ENCODE results near the gene SIRT2.
A peak's percentile ranks its signal among the peaks of the same experiment; 100 is the strongest.
"Not testable (repeated sequence)": the region's sequence is repeated elsewhere in the genome, so short reads cannot be mapped to it uniquely, and the experiment has no call there.

The SIRT2 gene

GRCh38 chr19:38862321-38863059 is 36.9 kb downstream of the SIRT2 start:
- DNase-seq: peak; percentile 69 to 82

- DNase-seq: no peak
These were observed 38.0 kb downstream of the SIRT2 start for GRCh38 chr19:38861368-38861767.

- DNase-seq: not testable (repeated sequence)
These were observed 39.7 kb downstream of the SIRT2 start for GRCh38 chr19:38859631-38860204.

- DNase-seq: no peak
These were observed 42.6 kb downstream of the SIRT2 start for GRCh38 chr19:38856813-38857212.

- not testable (repeated sequence) for DNase-seq
These were observed 43.7 kb downstream of the SIRT2 start for GRCh38 chr19:38855751-38856150.

DNA sequence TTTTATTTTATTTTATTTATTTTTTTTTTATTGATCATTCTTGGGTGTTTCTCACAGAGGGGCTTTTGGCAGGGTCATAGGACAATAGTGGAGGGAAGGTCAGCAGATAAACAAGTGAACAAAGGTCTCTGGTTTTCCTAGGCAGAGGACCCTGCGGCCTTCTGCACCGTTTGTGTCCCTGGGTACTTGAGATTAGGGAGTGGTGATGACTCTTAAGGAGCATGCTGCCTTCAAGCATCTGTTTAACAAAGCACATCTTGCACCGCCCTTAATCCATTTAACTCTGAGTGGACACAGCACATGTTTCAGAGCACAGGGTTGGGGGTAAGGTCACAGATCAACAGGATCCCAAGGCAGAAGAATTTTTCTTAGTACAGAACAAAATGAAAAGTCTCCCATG is 44.5 kb downstream of the SIRT2 start:
- DNase-seq: not testable (repeated sequence)

DNA sequence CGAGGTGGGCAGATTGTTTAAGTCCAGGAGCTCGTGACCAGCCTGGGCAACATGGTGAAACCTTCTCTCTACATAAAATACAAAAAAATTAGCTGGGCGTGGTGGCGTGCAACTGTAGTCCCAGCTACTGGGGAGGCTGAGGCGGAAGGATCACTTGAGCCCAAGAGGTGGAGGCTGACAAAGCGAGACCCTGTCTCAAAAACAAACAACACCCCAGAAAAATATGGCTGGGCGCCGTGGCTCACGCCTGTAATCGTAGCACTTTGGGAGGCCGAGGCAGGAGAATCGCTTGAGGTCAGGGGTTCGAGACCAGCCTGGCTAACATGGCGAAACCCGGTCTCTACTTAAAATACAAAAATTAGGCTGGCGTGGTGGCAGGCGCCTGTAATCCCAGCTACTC is 46.2 kb downstream of the SIRT2 start:
- DNase-seq: no peak

DNA sequence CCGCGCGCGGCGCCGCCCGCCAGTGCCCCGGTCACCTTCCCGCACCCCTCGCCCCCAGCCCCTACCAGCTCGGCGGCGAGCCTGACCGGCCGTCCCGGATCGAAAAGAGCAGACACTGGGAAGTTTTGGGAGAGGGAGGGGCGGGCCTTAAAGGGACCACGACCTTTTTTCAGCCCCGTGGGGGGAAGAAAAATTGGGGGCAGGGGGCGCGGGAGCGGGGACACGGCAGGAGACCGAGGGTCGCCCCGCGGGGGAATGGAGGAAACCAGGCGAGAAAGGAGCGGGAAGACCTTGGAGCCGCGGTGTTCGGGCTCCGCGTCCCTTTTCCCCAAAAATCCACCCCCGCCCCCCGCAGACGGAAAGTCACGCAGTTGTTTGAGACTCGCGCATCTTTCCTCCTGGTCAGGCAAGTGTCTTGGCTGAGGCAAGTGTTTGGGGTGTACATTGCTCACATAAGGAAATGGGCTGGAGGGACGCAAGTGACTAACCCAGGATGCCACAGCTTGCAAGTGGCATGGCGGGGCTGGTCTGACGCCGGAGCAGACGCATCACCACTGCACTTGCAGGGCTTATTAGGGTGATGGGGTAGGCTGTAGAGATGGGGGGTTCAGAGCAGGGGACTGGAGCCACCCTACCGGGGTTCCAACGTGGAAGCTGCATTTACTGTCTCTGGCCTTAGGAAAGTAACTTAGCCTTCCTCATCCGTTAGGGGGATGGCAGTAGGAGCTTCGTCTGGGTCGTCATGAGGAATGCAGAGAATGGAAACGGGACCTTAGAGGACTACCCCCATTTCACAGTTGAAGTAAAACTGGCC is 47.0 kb downstream of the SIRT2 start:
- no peak for DNase-seq

- peak; percentile 33 to 93 for DNase-seq
These were observed 47.7 kb downstream of the SIRT2 start for GRCh38 chr19:38851622-38852230.

GRCh38 chr19:38850976-38851621 is 48.3 kb downstream of the SIRT2 start:
- no peak for DNase-seq

GRCh38 chr19:38850436-38850975 is 48.9 kb downstream of the SIRT2 start:
- DNase-seq: peak in 1 of 2 experiments; percentile 100

DNA sequence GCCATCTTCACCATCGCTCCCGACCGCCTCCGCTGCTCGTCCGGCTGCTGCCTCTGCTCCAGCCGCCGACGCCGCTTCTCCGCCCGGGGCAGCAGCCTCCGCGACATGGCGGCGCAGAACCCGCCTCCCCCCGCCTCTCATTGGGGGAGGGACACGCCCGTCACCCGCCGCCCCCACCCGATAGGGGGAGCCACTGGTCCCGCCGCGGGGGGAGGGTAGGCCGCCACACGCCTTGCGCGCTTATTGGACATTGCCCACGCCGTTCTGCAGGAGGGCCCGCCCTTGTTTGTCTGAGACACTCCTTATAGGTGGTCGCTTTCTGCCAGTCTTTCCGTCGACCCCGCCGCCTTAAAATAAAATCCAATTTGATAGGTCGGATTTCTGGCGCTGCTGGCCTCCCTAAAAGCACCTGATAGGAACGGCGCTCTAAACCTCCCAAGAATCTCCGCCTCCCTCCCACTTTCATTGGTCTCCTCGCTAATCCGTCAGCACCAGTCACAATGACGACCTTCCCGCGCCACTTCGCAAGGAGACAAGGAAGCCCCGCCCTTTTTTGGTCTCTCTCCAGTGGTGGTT is 49.5 kb downstream of the SIRT2 start, which contains the start of gene HNRNPL:
Gene HNRNPL, minus strand, starts transcription at position 127 of the 576 bp plus-strand sequence. Its CDS starts 20 bp downstream, at position 107.
- peak; percentile 100 for DNase-seq

DNA sequence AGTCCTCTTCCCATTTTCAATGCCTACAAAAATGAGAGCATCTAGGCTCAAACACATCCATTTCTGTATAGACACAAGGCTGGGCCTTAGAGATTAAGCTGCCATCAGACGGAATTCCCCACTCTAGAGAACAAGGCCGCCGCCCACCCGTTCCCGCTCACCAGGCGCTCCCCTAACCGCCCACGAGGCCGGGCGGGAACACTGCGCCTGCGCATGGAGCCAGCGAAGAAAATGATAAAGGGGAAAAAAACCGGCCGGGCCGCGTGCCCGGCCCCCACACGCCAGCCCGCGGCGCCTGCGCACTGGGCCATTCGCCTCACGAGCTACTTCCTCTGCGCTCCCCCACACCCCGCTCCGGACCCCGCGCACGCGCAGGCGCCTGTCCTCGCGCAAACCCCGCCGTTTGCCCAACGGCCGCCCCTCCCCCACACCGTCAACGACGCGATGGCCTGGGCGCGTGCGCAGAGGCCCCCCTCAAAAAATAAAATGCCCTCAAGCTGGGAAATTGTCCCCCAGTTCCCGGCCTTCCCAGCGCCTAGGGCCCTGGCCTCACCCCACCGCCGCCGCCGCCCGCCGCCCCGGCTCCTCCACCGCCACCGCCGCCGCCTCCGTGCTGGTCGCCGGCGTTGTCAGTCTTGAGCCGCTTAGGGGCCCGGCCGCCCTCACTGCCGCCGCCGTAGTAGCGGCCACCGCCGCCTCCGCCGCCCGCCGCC is 50.1 kb downstream of the SIRT2 start:
- DNase-seq: peak; percentile 82 to 95

DNA sequence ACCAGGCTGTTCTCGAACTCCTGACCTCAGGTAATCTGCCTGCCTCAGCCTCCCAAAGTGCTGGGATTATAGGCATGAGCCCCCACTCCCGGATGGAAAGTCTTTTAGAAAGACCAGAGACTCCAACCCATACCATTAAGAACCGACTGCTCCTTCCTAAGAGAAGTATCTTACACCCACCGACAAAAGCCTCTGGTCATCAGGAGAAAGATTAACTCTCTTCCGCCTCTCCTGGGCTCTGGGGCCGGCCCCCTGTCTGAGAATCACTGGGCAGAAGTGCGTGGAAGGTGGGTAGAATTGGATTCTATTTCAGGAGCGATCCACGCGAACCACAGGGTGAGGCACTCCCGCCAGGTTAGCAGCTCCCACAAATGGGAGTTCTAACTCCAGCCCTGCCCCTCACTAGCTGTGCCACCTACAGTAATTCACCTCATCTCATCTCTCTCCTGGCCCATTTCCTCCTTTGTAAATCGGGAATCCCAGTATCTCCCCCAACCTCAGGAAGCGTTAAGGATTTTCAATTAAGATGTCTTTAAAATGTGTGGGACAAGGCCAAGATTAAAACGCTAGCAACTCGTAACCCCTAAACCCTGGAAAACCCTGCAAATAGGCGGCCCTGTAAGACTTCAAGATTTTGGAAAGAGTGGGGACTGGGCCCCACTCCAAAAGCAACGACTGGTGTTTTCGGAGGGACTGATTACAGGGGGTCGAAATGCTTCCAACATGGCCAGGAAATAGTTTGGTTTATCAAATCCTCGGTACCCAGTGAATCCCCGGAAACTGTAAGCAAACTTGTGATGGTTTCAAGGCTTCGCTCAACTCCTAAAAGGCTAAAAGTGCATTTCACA is 50.9 kb downstream of the SIRT2 start:
- DNase-seq: no peak

DNA sequence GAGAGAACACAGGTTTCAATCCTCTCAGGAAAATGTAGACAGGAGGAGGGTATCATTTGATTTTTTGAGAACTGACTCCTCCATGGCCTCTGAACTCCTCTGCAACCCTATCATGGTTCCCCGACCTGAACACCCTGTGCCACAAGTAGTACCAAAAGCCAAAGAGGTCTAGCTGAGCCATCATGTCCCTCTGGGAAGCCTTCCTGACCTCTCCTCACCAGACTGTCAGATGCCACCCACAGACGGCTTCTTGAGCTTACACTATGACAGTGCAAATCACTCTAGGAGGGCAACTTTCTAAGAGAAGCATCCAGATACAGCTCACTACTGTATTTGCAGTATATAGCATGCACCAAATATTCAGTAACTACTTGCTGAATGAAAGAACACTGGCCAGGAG is 53.3 kb downstream of the SIRT2 start:
- DNase-seq: no peak

- DNase-seq: no peak
These were observed 53.9 kb downstream of the SIRT2 start for GRCh38 chr19:38845374-38846024.

DNA sequence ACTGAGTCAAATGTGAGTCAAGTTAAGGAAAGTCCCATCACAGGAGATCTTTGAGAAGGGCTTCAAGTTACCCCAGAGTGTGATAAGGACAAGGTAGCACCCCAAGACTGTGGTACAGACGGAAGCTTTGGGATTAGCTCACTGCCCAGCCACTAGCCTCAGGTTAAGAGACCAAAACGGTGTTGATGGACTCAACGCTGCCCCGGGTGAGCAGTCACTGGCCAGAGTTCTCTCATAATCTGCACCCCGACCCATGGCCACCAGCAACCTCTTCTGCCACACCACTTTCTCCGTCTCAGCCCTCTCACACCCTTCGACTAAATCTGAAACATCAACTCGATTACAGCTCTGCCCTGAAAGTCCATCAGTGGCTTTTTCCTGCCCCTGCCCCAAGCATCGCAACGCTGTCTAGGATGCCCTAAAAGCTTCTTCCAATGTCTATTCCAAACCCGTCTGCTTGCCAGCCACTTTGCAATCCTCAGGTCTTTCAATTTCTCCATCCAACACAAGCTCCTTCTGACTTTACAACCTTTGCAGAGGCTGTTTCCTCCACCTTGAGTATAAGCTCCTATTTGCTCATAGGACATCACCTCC is 55.2 kb downstream of the SIRT2 start:
- DNase-seq: no peak

GRCh38 chr19:38843175-38843758 is 56.2 kb downstream of the SIRT2 start:
- DNase-seq: no peak

All from NCI-H187 (cell line).